NCI-H510A (cell line): ENCODE results near the gene GALNT11.

Experiments
- DNase-seq: peaks from one replicate; lab custom pipeline; 2025; lab: John Stamatoyannopoulos, UW

GALNT11 gene

GRCh38 chr7:152117356-152117755 lies 91.9 kb downstream of the GALNT11 start:
- no peak for DNase-seq

GRCh38 chr7:152120210-152120609 lies 94.7 kb downstream of the GALNT11 start:
- no peak for DNase-seq

GRCh38 chr7:152120776-152121175 lies 95.3 kb downstream of the GALNT11 start:
- no peak for DNase-seq

GRCh38 chr7:152121432-152121831 lies 96.0 kb downstream of the GALNT11 start:
- DNase-seq: no peak

GRCh38 chr7:152122540-152122939 lies 97.1 kb downstream of the GALNT11 start:
- no peak for DNase-seq

GRCh38 chr7:152126741-152127140 lies 101.3 kb downstream of the GALNT11 start:
- DNase-seq: no peak

GRCh38 chr7:152127229-152127628 lies 101.8 kb downstream of the GALNT11 start:
- DNase-seq: no peak

GRCh38 chr7:152128252-152128651 lies 102.8 kb downstream of the GALNT11 start:
- no peak for DNase-seq

GRCh38 chr7:152128741-152129461 lies 103.4 kb downstream of the GALNT11 start:
- no peak for DNase-seq

GRCh38 chr7:152129682-152130081 lies 104.2 kb downstream of the GALNT11 start:
- no peak for DNase-seq

- no peak for DNase-seq
These were observed 105.5 kb downstream of the GALNT11 start for GRCh38 chr7:152130658-152131590.

GRCh38 chr7:152131981-152132494 lies 106.6 kb downstream of the GALNT11 start:
- no peak for DNase-seq

GRCh38 chr7:152132812-152133211 lies 107.3 kb downstream of the GALNT11 start:
- no peak for DNase-seq

- no peak for DNase-seq
These were observed 108.3 kb downstream of the GALNT11 start for GRCh38 chr7:152133804-152134203.

GRCh38 chr7:152136686-152137085 lies 111.2 kb downstream of the GALNT11 start:
- DNase-seq: no peak

- DNase-seq: no peak
These were observed 112.1 kb downstream of the GALNT11 start for GRCh38 chr7:152137476-152138025.

GRCh38 chr7:152140067-152140466 lies 114.6 kb downstream of the GALNT11 start:
- no peak for DNase-seq

- DNase-seq: no peak
These were observed 115.1 kb downstream of the GALNT11 start for GRCh38 chr7:152140560-152140959.

GRCh38 chr7:152142976-152143595 lies 117.6 kb downstream of the GALNT11 start:
- no peak for DNase-seq

GRCh38 chr7:152144557-152145245 lies 119.2 kb downstream of the GALNT11 start:
- no peak for DNase-seq

- DNase-seq: no peak
These were observed 120.5 kb downstream of the GALNT11 start for GRCh38 chr7:152145853-152146466.
